ENCODE measurements around the gene NEDD4L. TPM values are rescaled to one million over a fixed set of nuclear protein-coding genes. Genes with fewer than 3 reads are reported as not detected.

NEDD4L gene
- total RNA-seq, 2 experiments from 2014 or later, result 3.2 to 3.3 TPM

DNA sequence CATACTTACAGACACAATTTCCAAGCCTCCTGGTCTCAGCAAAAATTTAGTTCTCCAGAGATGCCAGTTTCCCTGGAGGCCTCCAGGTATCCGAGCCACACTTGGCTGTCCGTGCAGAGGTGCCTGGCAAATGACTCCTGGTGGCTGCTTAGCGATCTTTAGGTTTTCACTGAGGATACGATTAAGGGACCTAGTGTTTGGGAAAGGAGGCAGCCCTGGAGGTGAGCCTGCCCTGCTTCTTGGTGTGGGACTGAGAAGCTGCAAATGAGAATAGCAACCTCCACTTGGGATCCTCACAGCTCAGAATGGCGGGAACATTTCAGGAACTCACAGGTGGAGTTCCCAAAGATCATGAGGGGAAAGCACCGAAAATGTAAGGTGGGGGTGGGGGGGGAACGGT is 367.3 kb downstream of the NEDD4L start:
- DNase-seq (ENCODE audit: low spot score), result no peak
- no peaks in the 10 kb centered on the region for H3K9me3 ChIP-seq (ENCODE audit: low read length)
- CTCF ChIA-PET (ENCODE audit: unreplicated experiment), result interaction anchor here (0.6 kb wide), 1 partner anchor 371 kb away, joined by 3 read pairs; no protein-coding TSS in a partner anchor
- H3K27ac ChIP-seq (ENCODE audit: low read depth, low read length, poor library complexity, severe bottlenecking), result no peak overlapping the region
- H4K20me1 ChIP-seq (ENCODE audit: insufficient read depth, low read length), result no peaks in the 10 kb centered on the region
- no peaks in the 10 kb centered on the region for H3K4me1 ChIP-seq (ENCODE audit: insufficient read depth, low read length, poor library complexity, severe bottlenecking)
- H2AFZ ChIP-seq (ENCODE audit: low read length), result no peak overlapping the region
- TF ChIP-seq EZH2phosphoT487 (IDR thresholded peaks at IDR 0.05; ENCODE audit: borderline replicate concordance, low read depth, low read length), result no peak
- TF ChIP-seq, protein P1, sequence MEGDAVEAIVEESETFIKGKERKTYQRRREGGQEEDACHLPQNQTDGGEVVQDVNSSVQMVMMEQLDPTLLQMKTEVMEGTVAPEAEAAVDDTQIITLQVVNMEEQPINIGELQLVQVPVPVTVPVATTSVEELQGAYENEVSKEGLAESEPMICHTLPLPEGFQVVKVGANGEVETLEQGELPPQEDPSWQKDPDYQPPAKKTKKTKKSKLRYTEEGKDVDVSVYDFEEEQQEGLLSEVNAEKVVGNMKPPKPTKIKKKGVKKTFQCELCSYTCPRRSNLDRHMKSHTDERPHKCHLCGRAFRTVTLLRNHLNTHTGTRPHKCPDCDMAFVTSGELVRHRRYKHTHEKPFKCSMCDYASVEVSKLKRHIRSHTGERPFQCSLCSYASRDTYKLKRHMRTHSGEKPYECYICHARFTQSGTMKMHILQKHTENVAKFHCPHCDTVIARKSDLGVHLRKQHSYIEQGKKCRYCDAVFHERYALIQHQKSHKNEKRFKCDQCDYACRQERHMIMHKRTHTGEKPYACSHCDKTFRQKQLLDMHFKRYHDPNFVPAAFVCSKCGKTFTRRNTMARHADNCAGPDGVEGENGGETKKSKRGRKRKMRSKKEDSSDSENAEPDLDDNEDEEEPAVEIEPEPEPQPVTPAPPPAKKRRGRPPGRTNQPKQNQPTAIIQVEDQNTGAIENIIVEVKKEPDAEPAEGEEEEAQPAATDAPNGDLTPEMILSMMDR (conservative IDR thresholded peaks at IDR 0.05; ENCODE audit: low read length), result no peak
- BruUV-seq (replicated peaks), result no TSS peak
- intact Hi-C loops (cut with micrococcal nuclease; ENCODE audit: unreplicated experiment), result no loop called here
- no peaks in the 10 kb centered on the region for H3K79me2 ChIP-seq (ENCODE audit: insufficient read depth, low read depth, low read length)
- no peaks in the 10 kb centered on the region for H3K9me2 ChIP-seq (ENCODE audit: insufficient read depth, low read length)
- POLR2A ChIA-PET, result no interaction called here
- H3K4me3 ChIP-seq (ENCODE audit: low read depth, low read length, poor library complexity, severe bottlenecking), result no peak overlapping the region
- H3K4me2 ChIP-seq (ENCODE audit: low read length), result no peak overlapping the region
- no peaks in the 10 kb centered on the region for H3K36me3 ChIP-seq (ENCODE audit: insufficient read depth, low read length)

DNA sequence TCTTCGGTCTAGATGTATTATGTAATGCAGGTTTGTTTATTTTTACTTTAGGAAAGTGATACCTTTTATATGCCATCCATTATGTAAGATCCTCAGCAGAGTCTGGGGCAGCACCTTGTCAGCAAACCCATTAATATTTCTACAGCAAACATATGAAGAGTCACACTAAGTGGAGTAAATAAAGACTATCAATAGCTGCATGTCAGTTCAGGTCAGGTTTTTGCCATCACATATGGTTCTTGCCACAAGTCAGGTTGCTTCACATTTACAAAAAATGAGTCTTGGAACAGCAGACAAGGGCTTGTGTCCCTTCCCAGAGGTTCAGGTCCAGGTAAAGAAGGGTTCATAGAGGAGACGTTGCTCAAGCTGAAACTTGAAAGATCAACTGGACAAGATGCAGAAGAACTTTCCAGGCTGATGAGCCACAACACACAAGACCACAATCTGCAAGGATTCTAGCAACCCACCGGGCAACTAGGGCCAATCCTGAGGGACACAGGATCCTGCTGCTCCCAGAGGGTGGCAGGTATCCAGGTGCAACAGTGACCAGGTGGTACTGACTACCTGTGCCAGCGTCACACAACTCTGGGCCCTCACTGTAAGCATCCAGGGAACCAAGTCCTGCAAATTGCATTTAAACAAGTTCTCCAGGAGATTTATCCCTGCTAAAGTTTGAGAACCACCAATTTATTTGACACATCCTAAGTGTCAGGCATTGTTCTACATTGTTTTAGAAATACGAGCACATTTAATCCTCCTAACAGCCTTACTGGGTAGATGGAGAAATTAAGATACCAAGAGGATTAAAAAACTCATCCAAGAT is 369.0 kb downstream of the NEDD4L start:
- CTCF ChIA-PET (ENCODE audit: unreplicated experiment), result no interaction called here
- H3K9me2 ChIP-seq (ENCODE audit: insufficient read depth, low read length), result no peaks in the 10 kb centered on the region

More for the DNA sequence above, 369.0 kb downstream of the NEDD4L start:
- no peak for DNase-seq (ENCODE audit: low spot score)
- TF ChIP-seq, protein P1 (conservative IDR thresholded peaks at IDR 0.05; ENCODE audit: low read length), result no peak
- no peak for TF ChIP-seq EZH2phosphoT487 (IDR thresholded peaks at IDR 0.05; ENCODE audit: borderline replicate concordance, low read depth, low read length)
- Histone ChIP-seq H3K4me1 (ENCODE audit: insufficient read depth, low read length, poor library complexity, severe bottlenecking) (no peaks in the 10 kb centered on the region), H3K36me3 (ENCODE audit: insufficient read depth, low read length) (no peaks in the 10 kb centered on the region), H3K9me3 (ENCODE audit: low read length) (no peaks in the 10 kb centered on the region), H3K27ac (ENCODE audit: low read depth, low read length, poor library complexity, severe bottlenecking) (no peak overlapping the region), H3K4me3 (ENCODE audit: low read depth, low read length, poor library complexity, severe bottlenecking) (no peak overlapping the region), H3K79me2 (ENCODE audit: insufficient read depth, low read depth, low read length) (no peaks in the 10 kb centered on the region), H2AFZ (ENCODE audit: low read length) (no peak overlapping the region), H3K4me2 (ENCODE audit: low read length) (no peak overlapping the region), H4K20me1 (ENCODE audit: insufficient read depth, low read length) (no peaks in the 10 kb centered on the region)
- no TSS peak for BruUV-seq (replicated peaks)
- POLR2A ChIA-PET, result no interaction called here
- intact Hi-C loops (cut with micrococcal nuclease; ENCODE audit: unreplicated experiment), result no loop called here

Measured in OCI-LY7 (cell line).